Testis (tissue), 2 donors: ENCODE measurements around the gene CXCR2.

Experiments used
- POLR2A ChIP-seq: fragments of 450-650 bp; IDR thresholded peaks from one replicate; pipeline ENCODE4 v1.6.1; 2017; ENCODE audit warnings: antibody characterized with exemption, mild to moderate bottlenecking, moderate library complexity
- TF ChIP-seq, protein P1 (sequence below), 3 experiments: fragments of 450-650 bp in 2 of 3; fragments of 200-600 bp in 1 of 3; sonication (generic) in 1 of 3; IDR thresholded peaks; one replicate each; pipeline ENCODE4 v1.5.1; 2016 to 2019; ENCODE audit warnings: antibody characterized with exemption in 3 of 3, mild to moderate bottlenecking in 2 of 3, moderate library complexity in 1 of 3

DNA sequence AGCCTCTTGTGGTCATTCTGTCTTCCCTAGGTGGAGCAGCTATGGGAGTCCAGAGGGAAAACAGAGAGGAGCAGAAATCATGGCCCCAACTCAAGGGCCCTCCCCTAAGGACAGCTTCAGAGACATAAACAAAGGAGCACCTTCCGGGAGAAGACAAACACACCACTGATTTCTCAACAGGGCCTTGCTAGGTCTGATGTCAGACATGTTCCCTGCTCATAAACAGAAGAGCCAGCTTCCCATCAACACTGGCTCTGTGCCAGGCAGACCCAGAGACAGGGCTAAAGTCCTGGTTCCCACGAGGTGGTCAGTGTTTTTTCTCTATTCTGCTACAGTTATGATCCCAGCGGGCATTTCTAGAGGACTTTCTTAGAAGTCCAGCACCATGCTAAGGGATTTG, 19.3 kb downstream of the CXCR2 start:
- TF ChIP-seq, protein P1, sequence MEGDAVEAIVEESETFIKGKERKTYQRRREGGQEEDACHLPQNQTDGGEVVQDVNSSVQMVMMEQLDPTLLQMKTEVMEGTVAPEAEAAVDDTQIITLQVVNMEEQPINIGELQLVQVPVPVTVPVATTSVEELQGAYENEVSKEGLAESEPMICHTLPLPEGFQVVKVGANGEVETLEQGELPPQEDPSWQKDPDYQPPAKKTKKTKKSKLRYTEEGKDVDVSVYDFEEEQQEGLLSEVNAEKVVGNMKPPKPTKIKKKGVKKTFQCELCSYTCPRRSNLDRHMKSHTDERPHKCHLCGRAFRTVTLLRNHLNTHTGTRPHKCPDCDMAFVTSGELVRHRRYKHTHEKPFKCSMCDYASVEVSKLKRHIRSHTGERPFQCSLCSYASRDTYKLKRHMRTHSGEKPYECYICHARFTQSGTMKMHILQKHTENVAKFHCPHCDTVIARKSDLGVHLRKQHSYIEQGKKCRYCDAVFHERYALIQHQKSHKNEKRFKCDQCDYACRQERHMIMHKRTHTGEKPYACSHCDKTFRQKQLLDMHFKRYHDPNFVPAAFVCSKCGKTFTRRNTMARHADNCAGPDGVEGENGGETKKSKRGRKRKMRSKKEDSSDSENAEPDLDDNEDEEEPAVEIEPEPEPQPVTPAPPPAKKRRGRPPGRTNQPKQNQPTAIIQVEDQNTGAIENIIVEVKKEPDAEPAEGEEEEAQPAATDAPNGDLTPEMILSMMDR (IDR thresholded peaks at IDR 0.05): no peak
- no peak for TF ChIP-seq POLR2A
